ENCODE measurements around the gene ARID5B.

Gene ARID5B

GRCh38 chr10:62046522-62047227 is 145.2 kb downstream of the ARID5B start:
- no peak for TF ChIP-seq CTCF (IDR thresholded peaks at IDR 0.05; ENCODE audit: low read depth, low read length)
- no peak for DNase-seq (ENCODE audit: extremely low read depth, low read depth)

- no peak for TF ChIP-seq CTCF (IDR thresholded peaks at IDR 0.05; ENCODE audit: low read depth, low read length)
- DNase-seq (ENCODE audit: extremely low read depth, low read depth), result no peak
These were observed 145.9 kb downstream of the ARID5B start for GRCh38 chr10:62047228-62047892.

GRCh38 chr10:62047960-62048383 is 146.5 kb downstream of the ARID5B start:
- DNase-seq (ENCODE audit: extremely low read depth, low read depth), result no peak

GRCh38 chr10:62048470-62048869 is 147.0 kb downstream of the ARID5B start:
- DNase-seq (ENCODE audit: extremely low read depth, low read depth), result no peak
- TF ChIP-seq CTCF (IDR thresholded peaks at IDR 0.05; ENCODE audit: low read depth, low read length), result no peak

More at GRCh38 chr10:62047960-62048383, 146.5 kb downstream of the ARID5B start:
- TF ChIP-seq CTCF (IDR thresholded peaks at IDR 0.05; ENCODE audit: low read depth, low read length), result no peak

GRCh38 chr10:62048919-62049623 is 147.6 kb downstream of the ARID5B start:
- TF ChIP-seq CTCF (IDR thresholded peaks at IDR 0.05; ENCODE audit: low read depth, low read length), result no peak
- DNase-seq (ENCODE audit: extremely low read depth, low read depth), result peak; percentile 97

- DNase-seq (ENCODE audit: extremely low read depth, low read depth), result no peak
- no peak for TF ChIP-seq CTCF (IDR thresholded peaks at IDR 0.05; ENCODE audit: low read depth, low read length)
These were observed 148.3 kb downstream of the ARID5B start for GRCh38 chr10:62049624-62050345.
